Measurements from ENCODE around the gene PTPRH.

GRCh38 chr19:55136399-55137102 lies 72.8 kb downstream of the PTPRH start:
- no peak for TF ChIP-seq EZH2 (IDR thresholded peaks at IDR 0.05; ENCODE audit: borderline replicate concordance, insufficient read depth, low read depth, low read length, poor library complexity, severe bottlenecking)
- no peak for TF ChIP-seq CTCF (IDR thresholded peaks at IDR 0.05)

Data from B cell (primary cell).